ENCODE results near the gene SPPL2C.

DNA sequence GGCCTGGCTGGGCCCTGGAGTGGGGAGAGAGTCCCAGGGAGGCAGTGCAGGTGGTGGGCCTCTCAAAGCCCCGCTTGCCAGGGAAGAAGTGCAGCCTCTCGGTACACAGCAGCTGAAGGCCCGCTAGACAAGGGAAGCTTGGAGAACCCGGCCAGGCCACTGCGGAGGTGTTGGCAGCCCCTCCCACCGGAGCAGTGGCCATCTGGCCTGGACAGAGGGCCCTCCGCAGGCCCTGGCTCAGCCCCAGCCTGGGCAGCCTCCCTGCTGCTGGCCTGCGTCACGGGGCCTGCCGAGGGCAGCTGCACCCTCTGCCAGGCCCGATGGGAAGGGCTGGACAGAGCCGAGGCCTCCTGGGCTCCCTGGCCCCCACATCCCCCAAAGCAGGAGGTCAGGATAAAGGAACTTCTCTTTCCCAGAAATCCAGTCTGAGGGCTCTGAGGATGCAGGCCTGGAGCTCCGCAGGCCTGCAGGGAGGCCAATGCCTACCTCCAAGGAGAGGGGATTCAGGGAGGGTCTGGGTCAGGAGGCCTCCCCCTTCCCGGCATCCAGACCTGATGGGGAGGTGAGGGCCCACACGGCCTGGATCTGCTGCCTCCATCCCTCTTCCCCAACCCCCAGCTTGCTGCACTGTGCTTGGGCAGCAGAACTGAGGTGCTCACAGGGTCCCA is 4.3 kb downstream of the SPPL2C start:
- TF ChIP-seq POLR2AphosphoS5 (IDR thresholded peaks at IDR 0.05) (no peak), POLR2A (IDR thresholded peaks at IDR 0.05) (no peak)
- TF ChIP-seq, protein P1, sequence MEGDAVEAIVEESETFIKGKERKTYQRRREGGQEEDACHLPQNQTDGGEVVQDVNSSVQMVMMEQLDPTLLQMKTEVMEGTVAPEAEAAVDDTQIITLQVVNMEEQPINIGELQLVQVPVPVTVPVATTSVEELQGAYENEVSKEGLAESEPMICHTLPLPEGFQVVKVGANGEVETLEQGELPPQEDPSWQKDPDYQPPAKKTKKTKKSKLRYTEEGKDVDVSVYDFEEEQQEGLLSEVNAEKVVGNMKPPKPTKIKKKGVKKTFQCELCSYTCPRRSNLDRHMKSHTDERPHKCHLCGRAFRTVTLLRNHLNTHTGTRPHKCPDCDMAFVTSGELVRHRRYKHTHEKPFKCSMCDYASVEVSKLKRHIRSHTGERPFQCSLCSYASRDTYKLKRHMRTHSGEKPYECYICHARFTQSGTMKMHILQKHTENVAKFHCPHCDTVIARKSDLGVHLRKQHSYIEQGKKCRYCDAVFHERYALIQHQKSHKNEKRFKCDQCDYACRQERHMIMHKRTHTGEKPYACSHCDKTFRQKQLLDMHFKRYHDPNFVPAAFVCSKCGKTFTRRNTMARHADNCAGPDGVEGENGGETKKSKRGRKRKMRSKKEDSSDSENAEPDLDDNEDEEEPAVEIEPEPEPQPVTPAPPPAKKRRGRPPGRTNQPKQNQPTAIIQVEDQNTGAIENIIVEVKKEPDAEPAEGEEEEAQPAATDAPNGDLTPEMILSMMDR (IDR thresholded peaks at IDR 0.05), result no peak

Data from prostate gland (tissue), 2 donors.